HG03460 (cell line): ENCODE data around the gene WDR86.

Source experiments
- ATAC-seq: cut with Tn5 transposase; IDR thresholded peaks from one replicate; pipeline ENCODE4 v1.9.1; 2021; ENCODE audit not compliant: unreplicated experiment

Gene WDR86

DNA sequence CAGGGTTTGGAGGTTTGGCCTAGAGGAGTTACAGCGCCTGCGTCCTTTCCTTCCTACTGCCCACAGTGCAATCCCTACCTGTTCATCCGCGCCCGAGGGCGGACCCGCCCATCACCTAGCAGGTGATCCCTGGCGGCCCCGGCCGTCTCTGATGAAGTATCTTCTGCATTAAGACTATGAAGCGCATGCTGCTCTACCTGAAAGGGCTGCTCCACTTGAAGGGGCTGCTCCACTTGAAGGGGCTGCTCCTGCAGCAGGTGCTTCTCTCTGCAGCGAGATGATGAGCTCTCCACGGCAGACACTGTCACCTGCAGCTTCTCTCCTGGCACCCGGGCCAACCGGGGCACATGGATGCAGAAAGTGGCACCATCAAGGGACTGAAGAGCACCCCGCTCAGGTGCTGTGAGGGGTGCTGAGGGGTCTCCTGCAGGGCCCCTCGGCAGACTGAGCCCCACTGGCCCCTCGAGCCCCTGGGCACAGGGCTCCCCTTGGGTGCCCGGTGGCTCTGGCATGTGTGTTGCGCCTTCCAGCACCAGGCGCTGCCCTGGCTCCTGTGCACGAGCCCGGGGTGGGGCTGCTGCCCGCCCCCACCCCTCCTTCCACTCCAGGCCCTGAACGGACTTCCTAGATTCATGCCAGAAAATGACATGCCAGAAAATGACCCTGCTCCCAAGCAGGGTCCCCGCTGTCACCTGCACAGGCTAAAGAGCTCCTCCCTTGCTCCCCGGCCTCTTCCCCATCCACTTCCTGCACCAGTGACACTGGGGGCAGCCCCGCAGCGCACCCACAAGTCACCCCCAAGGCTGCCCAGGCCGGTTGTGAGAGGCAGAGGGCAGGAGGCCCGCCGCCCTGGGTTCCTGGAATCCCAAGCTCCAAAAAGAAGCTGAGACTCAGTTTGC, 29.4 kb downstream of the WDR86 start:
- no peak for ATAC-seq

GRCh38 chr7:151379534-151380198, 30.2 kb downstream of the WDR86 start:
- no peak for ATAC-seq

- ATAC-seq = no peak
Measured at GRCh38 chr7:151379193-151379520, 30.7 kb downstream of the WDR86 start.

DNA sequence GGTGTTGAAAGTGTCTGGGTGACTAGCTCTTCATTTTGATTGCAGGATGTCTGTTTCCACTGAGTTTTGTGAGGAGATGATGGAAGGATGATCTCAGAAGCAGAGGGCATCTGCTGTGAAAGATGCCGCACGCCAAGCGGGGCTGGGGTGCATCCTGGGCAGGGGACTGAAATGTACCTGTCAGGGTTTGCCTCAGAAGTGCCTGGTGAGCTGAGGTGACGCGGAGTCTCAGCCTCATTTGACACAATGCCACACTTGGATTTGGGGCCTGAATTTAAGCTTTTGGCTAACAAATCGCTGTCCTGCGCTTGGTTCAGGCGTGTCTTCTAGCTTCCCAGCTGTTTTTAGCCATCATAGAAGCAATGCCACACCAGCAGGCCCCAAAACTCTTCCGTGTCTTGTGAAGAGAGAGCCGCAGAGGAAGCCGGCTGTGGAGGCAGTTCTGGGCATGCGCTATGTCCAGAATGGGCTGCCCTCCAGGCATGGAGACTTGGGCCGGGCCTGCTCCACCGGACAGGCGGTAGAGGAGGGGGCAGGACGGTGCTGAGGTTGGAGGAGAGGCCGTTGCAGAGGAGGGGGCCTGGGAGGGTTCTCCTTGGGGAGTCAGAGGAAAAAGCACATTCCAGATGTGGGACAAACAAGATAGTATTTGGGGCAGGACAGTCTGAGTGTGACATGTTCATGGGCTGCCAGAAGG, 31.2 kb downstream of the WDR86 start:
- no peak for ATAC-seq

- no peak for ATAC-seq
Measured at GRCh38 chr7:151378011-151378410, 31.8 kb downstream of the WDR86 start.

- no peak for ATAC-seq
Measured at GRCh38 chr7:151377406-151377805, 32.4 kb downstream of the WDR86 start.

GRCh38 chr7:151376218-151376902, 33.5 kb downstream of the WDR86 start:
- ATAC-seq = no peak

DNA sequence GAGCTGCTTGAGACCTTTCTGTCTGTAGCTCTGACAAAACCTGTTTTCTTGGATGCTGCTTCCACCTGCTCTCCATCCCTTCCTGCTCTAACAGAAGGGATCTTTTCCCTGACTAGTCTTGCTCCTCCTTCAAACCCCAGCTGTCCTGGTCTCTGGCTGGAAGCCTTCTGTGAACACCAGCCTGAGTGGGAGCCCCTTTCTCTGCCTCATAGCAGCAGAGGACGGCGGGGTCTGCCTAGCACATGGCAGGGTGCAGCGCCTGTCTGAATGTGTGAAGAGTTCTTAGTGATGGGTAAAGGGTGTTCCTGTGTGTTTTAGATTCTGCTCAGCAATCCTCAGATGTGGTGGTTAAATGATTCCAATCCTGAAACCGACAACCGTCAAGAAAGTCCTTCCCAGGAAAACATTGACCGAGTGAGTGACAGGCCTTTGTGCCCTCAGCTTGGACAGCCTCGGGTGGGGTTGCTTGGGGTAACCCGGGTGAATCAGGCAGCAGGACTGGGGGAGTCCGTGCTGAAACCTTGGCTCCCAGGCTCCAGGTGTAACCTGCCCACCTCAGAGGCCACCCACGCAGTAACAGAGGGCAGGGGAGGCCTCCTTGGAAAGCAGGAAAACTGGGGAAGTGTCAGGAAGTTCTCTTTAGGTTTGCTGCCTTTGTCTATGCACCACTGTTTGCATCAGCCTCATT, 34.2 kb downstream of the WDR86 start:
- no peak for ATAC-seq

DNA sequence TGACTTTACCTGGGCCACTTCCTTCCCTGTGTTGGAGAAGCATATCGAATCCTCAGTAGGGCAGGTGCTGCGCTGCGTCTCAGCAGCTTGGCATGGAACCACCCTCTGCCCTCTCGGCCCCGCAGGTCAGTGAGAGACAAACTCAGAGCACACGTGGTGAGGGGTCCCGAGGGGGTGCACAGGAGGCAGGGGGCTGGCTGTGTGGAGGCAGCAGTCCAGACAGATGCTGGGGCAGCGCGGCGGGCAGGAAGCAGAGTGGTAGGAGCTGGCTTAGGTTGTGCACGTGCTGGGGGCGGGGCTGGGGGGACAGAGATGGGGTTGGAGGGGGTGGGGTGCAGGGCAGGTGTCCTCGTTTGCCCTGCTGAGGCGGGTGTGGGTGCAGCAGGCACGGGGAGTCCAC, 35.1 kb downstream of the WDR86 start:
- no peak for ATAC-seq

DNA sequence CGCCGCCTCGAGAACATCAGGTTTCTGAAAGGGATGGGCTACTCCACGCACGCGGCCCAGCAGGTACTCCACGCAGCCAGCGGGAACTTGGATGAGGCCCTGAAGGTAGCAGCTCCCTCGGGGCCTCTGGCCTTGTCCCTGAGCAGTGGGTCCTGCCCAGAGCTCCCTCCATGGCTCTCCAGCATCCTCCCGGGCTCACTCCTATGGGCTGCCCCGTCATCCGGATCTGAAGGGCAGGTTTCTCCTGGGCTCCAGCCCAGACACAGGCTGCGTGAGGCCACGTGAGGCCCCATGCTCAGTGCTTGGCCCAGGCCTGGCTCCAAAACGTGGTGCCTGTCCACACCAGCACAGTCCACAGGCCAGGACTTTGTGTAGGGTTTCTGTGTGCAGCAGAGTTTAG, 35.7 kb downstream of the WDR86 start:
- no peak for ATAC-seq

- no peak for ATAC-seq
Measured at GRCh38 chr7:151373599-151373998, 36.2 kb downstream of the WDR86 start.

DNA sequence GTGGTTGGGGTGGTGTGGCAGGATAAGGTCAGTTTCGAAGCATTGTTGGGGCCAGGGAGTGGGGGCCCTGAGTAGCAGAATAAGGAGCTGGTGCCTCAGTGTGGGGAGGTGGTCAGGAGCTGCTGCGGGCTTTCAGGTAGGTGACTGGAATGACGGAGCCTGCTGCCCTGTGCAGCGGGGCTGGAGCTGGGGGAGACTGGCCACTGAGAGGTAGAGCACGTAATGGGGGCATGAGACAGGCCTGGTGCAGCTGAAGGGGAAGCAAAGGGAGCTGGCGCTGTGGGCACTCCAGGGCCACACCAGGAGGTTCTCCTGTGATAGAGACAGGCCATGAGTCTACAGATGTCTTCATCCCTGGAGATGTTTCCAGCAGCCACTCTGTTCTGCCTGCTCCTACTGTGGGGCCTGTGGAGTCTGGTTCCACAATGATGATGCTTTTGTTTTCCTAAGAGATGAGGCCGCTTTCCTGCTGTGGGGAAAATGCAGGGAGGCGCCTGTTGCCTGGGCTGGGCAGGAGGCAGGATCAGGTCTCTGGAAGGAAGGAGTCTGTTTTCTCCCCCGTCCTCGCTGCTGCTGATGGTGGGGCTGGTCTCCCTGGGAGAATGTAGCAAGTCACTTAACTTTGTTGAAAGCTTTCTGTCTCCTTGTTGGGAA, 37.1 kb downstream of the WDR86 start:
- ATAC-seq = no peak

- no peak for ATAC-seq
Measured at GRCh38 chr7:151371266-151371665, 38.6 kb downstream of the WDR86 start.

- ATAC-seq = peak; percentile 96
Measured at GRCh38 chr7:151368136-151368571, 41.7 kb downstream of the WDR86 start.

DNA sequence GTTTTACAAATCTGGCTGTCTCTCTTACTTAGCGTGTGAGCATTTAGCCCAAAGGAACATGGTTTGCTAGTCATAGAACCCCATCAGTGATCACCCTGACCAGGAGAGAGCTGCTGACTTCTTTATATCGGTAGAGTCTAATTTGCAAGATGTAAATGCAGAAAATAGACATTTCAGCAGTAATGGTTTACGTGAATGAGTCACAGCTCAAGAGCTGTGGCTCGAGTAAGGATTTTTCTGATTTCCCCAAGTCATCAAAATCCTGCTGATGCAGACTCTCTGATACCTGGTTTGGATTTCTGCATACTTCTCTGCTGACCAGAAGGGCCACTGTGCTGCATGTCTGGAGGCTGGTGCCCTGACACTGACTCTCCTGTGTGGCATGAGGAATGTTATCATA, 42.6 kb downstream of the WDR86 start:
- ATAC-seq = no peak

GRCh38 chr7:151366880-151367222, 43.0 kb downstream of the WDR86 start:
- ATAC-seq = no peak

- ATAC-seq = no peak
Measured at GRCh38 chr7:151366166-151366879, 43.5 kb downstream of the WDR86 start.

DNA sequence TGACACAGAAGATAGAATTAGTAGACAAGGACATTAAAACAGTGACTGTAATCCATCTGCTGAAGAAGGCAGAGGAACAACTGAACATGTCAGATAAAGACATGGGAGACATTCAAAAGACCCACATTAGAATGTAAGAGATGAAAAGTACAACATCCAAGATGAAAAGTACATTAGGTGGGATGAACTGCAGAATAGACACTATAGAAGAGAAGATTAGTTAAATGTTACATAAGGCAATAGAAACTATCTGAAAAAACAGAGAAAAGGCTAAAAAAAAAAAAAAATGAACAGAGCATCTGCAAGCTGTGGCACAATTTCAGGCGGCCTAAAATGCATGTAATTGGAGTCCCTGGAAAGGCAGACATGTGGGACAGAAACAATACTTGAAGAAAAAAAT, 46.7 kb downstream of the WDR86 start:
- ATAC-seq = no peak

DNA sequence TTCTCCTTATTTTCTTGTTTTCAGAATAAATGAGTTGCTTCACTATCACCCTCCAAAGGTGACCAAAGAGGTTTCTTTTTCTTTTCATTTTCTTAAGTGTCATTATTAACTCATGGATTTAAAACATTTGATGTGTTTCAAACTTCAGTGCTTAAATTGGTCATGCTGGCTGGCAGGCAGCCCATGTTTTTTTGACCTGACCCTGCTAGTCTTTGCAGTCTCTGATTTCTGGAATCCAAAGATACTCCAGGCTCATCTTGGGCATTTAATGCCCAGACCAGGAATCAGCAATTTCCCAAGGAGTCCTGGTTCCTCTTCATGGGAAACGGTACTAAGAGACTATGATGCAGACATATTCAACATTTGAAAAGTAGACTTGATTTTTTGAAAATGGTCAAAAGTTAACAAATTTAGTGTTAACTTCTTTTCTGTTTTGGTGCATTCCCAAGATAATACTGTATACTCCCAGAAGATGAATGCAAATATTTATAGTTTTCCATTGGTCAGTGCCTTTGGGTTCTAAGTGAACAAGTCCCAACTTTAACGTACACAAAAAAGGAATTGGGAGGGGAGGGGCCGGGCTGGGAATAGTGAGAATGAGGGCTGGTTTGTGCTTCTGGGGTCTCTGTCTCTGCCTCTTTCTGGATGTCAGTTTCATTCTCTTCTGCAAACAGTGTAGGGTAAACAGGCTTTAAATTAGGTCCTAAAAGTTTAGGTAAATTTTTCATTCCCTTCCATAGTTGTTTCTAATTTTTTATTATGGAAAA, 48.5 kb downstream of the WDR86 start:
- ATAC-seq = no peak
